Dermis microvascular lymphatic vessel endothelial cell (primary cell): Measurements from ENCODE around the gene NOS1AP. TPM values are rescaled to one million over a fixed set of nuclear protein-coding genes. Genes with fewer than 3 reads are reported as not detected.
A peak's percentile ranks its signal among the peaks of the same experiment; 100 is the strongest.

Source experiments
- DNase-seq, 2 donors: peaks; one replicate each; pipeline versions ENCODE4 v3.0.0 to v3.0.0-alpha.2; 2010; ENCODE audit warnings: low read depth in 2 of 2
- total RNA-seq: library from RNA; depleted of rRNA; stranded (reverse); fragments of >200 nt; gene quantifications from 2 replicates; pipeline ENCODE4 v1.2.1, GENCODE V29; 2014

Gene NOS1AP
- total RNA-seq, 1 donor from 2014 or later = 0.13 TPM

GRCh38 chr1:162215902-162216301, 146.4 kb downstream of the NOS1AP start:
- DNase-seq = peak in 1 of 2 donors; percentile 50

- no peak for DNase-seq
Observed at GRCh38 chr1:162216604-162217003, 147.1 kb downstream of the NOS1AP start.

GRCh38 chr1:162217706-162218105, 148.2 kb downstream of the NOS1AP start:
- no peak for DNase-seq

GRCh38 chr1:162218546-162218945, 149.1 kb downstream of the NOS1AP start:
- no peak for DNase-seq

- no peak for DNase-seq
Observed at GRCh38 chr1:162218975-162219374, 149.5 kb downstream of the NOS1AP start.

GRCh38 chr1:162219461-162219860, 150.0 kb downstream of the NOS1AP start:
- no peak for DNase-seq

GRCh38 chr1:162220009-162220539, 150.6 kb downstream of the NOS1AP start:
- no peak for DNase-seq

- no peak for DNase-seq
Observed at GRCh38 chr1:162222014-162222413, 152.5 kb downstream of the NOS1AP start.

- DNase-seq = no peak
Observed at GRCh38 chr1:162222730-162223129, 153.2 kb downstream of the NOS1AP start.

- no peak for DNase-seq
Observed at GRCh38 chr1:162223488-162223887, 154.0 kb downstream of the NOS1AP start.

- DNase-seq = no peak
Observed at GRCh38 chr1:162224267-162224666, 154.8 kb downstream of the NOS1AP start.

GRCh38 chr1:162228586-162228985, 159.1 kb downstream of the NOS1AP start:
- no peak for DNase-seq

- DNase-seq = no peak
Observed at GRCh38 chr1:162229549-162229948, 160.1 kb downstream of the NOS1AP start.

- DNase-seq = peak; percentile 0 to 57
Observed at GRCh38 chr1:162230096-162230495, 160.6 kb downstream of the NOS1AP start.

- DNase-seq = no peak
Observed at GRCh38 chr1:162230517-162230916, 161.0 kb downstream of the NOS1AP start.

GRCh38 chr1:162232034-162232711, 162.7 kb downstream of the NOS1AP start:
- no peak for DNase-seq

- DNase-seq = no peak
Observed at GRCh38 chr1:162233066-162233465, 163.6 kb downstream of the NOS1AP start.

GRCh38 chr1:162233937-162234336, 164.4 kb downstream of the NOS1AP start:
- DNase-seq = no peak

GRCh38 chr1:162234571-162234970, 165.1 kb downstream of the NOS1AP start:
- no peak for DNase-seq

GRCh38 chr1:162235241-162235800, 165.8 kb downstream of the NOS1AP start:
- DNase-seq = no peak

- no peak for DNase-seq
Observed at GRCh38 chr1:162236201-162236600, 166.7 kb downstream of the NOS1AP start.

GRCh38 chr1:162236618-162237017, 167.1 kb downstream of the NOS1AP start:
- DNase-seq = no peak

- DNase-seq = no peak
Observed at GRCh38 chr1:162240577-162240976, 171.1 kb downstream of the NOS1AP start.
